Pulmonary artery endothelial cell (primary cell): ENCODE results near the gene SLC22A12. TPM values are rescaled to one million over a fixed set of nuclear protein-coding genes. Genes with fewer than 3 reads are reported as not detected.
"Not testable (repeated sequence)": the region's sequence is repeated elsewhere in the genome, so short reads cannot be mapped to it uniquely, and the experiment has no call there.

Experiments used
- DNase-seq: peaks from one replicate; pipeline ENCODE4 v3.0.0-alpha.2; 2011; ENCODE audit warnings: low read depth, low spot score
- total RNA-seq: library from RNA; depleted of rRNA; stranded (reverse); fragments of >200 nt; gene quantifications from 2 replicates; pipeline ENCODE4 v1.2.3, GENCODE V29; 2014

Gene SLC22A12
- total RNA-seq, 1 donor from 2014 or later, result not detected

GRCh38 chr11:64585150-64585549 is 5.9 kb upstream of the SLC22A12 start:
- no peak for DNase-seq

DNA sequence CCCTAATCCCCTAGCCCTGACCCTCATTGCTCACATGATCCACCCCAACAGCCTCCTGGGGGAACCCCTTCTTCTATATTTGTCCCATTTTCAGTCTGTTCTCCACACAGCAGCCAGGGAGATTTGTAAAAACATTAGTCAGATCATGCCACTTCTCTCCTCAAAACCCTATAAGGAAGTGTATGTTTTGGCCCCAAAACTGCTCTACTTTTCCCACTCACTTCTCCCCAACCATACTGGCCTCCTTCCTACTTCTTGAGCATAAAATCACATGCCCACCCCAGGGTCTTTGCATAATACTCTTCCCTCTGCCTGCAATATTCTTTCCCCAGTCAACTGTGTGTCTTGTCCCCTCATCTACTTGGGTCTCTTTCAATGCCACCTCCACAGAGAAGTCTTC is 4.7 kb upstream of the SLC22A12 start:
- no peak for DNase-seq

GRCh38 chr11:64588701-64589100 is 2.3 kb upstream of the SLC22A12 start:
- DNase-seq, result no peak

GRCh38 chr11:64591257-64592233 is 525 bp downstream of the SLC22A12 start:
- DNase-seq, result no peak

DNA sequence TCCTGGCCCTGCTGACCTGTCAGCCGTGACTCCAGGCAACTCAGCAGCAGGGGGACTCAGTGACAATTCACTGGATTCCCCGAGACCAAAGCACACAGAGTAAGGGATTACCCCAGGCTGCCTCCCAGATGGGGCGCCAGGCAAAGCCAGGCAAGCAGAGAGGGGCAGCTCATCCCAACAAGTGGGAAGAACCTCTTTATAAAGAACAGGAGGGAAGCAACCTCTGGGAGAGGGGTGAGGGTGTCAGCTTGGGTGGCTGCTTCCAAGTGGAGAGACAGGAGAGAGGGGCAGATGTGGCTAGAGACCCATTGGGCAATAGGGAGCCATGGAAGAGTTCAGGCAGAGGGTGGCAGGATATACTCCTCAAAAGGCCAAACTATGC is 1.2 kb downstream of the SLC22A12 start:
- no peak for DNase-seq

DNA sequence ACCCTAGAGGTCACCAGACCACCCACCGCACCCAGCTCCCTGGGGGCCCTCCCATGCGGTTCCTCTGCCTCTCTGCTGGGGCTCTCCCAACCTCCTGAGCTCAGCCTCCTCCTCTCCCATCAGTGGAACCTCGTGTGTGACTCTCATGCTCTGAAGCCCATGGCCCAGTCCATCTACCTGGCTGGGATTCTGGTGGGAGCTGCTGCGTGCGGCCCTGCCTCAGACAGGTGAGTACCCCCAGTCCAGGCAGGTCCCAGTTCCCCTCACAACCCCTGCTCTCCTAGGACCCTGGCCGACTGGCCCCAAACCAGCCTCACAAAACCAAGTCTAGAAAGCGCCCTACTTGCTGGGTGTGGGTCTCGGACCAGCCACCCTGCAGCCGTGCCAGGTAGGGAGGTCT is 1.6 kb downstream of the SLC22A12 start:
- no peak for DNase-seq

DNA sequence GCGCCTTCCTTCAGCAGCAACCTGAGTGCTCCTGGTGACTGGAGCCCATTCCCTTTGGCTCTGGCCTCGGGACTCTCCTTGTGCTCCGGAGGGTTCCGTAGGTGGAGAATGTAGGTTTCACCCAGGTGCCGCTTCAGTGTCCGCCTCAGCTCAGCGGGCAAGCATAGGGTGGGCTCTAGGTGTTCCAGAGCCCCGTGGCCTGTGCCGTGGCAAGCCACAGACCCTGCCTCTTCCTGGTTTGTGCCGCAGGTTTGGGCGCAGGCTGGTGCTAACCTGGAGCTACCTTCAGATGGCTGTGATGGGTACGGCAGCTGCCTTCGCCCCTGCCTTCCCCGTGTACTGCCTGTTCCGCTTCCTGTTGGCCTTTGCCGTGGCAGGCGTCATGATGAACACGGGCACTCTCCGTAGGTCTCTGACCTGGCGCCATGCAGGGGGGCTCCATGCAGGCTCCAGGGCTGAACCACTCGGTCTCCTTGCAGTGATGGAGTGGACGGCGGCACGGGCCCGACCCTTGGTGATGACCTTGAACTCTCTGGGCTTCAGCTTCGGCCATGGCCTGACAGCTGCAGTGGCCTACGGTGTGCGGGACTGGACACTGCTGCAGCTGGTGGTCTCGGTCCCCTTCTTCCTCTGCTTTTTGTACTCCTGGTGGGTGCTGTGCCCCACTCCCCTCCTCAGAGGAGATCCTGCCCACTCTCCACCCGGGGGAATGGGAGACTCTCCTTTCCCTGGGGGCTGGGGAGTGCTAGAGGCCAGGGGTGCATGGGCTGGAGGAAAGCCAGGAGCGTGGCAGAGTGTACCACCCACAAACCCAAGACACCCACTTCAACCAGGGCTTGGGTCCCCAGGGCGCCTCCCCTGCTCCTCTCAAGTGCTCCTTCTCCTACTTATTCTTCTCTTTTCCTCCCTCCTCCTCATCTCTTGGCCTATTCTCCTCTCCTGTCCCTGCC is 2.4 kb downstream of the SLC22A12 start:
- no peak for DNase-seq

GRCh38 chr11:64594159-64594939 is 3.3 kb downstream of the SLC22A12 start:
- DNase-seq, result no peak

DNA sequence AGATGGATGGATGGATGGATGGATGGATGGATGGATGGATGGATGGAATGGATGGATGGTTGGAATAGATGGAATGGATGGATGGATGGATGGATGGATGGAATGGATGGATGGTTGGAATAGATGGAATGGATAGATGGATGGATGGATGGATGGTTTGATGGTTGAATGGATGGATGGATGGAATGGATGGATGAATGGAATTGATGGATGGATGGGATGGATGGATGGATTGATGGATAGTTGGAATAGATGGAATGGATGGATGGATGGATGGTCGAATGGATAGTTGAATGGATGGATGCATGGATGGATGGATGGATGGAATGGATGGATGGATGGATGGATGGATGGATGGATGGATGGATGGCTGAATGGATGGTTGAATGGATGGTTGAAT is 4.9 kb downstream of the SLC22A12 start:
- DNase-seq, result not testable (repeated sequence)

- DNase-seq, result no peak
Observed at GRCh38 chr11:64597671-64598101, 6.7 kb downstream of the SLC22A12 start.

DNA sequence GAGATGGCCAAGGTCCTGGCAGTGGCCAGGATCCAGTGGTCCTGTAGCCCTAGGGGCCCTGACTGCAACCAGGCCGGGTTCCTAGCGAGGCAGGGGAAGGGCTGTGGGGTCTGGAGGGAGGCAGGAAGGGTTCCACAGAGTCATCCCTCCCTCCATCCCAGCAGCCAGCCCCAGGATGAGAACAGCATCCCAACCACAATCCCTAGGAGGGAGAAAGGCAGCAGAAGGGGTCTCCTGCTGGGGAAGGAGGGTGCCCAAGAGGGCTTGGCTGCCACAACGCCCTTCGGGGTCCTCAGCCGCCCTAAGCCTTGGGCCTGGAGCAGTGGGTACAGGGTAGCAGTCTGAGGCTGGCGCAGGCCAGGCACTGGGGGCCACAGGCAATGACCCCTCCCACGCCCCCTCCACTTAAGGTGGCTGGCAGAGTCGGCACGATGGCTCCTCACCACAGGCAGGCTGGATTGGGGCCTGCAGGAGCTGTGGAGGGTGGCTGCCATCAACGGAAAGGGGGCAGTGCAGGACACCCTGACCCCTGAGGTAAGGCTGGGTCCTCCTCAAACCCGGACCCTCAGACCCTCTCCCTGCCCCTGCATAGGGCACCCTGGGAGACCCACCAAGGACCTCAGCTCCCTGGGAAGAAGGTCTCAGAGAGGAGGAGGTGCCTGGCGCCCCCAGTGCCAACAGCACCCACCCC is 7.2 kb downstream of the SLC22A12 start:
- no peak for DNase-seq

GRCh38 chr11:64598797-64599697 is 8.0 kb downstream of the SLC22A12 start:
- DNase-seq, result no peak

- no peak for DNase-seq
Observed at GRCh38 chr11:64599698-64600211, 8.7 kb downstream of the SLC22A12 start.

GRCh38 chr11:64600281-64600992 is 9.4 kb downstream of the SLC22A12 start:
- DNase-seq, result no peak

DNA sequence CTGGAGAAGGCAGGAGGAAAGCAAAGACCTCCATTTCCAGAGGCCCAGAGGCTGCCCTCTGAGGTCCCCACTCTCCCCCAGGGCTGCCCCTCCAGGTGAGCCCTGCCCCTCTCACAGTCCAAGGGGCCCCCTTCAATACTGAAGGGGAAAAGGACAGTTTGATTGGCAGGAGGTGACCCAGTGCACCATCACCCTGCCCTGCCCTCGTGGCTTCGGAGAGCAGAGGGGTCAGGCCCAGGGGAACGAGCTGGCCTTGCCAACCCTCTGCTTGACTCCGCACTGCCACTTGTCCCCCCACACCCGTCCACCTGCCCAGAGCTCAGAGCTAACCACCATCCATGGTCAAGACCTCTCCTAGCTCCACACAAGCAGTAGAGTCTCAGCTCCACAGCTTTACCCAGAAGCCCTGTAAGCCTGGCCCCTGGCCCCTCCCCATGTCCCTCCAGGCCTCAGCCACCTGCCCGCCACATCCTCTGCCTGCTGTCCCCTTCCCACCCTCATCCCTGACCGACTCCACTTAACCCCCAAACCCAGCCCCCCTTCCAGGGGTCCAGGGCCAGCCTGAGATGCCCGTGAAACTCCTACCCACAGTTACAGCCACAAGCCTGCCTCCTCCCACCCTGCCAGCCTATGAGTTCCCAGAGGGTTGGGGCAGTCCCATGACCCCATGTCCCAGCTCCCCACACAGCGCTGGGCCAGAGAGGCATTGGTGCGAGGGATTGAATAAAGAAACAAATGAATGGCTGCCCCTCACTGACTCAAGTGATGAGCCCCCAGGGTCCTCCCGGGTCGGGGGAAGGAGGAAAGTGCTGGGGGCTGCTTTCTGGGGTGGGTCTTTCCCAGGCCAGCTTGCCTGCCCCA is 10.8 kb downstream of the SLC22A12 start:
- no peak for DNase-seq

DNA sequence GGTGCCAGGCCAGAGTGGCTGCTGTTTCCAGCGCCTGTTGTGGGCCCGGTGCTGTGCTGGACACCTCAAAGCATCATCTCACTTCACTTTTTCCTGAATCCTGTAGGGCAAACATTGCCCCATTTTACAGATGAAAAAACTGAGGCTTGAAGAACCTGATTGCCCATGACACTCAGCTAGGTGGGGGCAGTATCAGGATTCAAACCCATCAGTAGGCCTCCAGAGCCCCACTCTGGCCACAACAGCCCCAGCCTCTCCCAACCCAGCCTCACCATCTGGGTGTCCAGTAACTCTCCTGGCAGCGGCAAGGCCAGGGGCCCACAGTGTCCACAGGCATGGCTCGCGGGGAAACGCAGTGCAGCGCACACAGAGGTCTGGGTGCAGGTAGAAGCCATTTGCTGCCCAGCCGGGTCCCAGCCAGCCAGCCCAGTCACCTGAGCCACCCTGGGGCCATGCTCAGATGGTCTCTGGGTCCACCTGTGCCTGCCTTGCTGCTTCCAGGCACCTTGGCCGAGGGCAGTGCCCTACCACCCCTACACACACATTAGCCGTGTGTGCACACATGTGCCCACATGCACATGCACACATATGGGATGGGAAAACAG is 11.5 kb downstream of the SLC22A12 start:
- DNase-seq, result no peak

GRCh38 chr11:64603411-64604110 is 12.5 kb downstream of the SLC22A12 start:
- DNase-seq, result no peak
